GM19193 (cell line): ENCODE results near the gene IDE.

Experiments
- POLR2A ChIP-seq: IDR thresholded peaks from 4 replicates; pipeline ENCODE4 v1.6.1; 2011; ENCODE audit not compliant: insufficient read depth, insufficient read length; ENCODE audit errors: extremely low read depth

The IDE gene

DNA sequence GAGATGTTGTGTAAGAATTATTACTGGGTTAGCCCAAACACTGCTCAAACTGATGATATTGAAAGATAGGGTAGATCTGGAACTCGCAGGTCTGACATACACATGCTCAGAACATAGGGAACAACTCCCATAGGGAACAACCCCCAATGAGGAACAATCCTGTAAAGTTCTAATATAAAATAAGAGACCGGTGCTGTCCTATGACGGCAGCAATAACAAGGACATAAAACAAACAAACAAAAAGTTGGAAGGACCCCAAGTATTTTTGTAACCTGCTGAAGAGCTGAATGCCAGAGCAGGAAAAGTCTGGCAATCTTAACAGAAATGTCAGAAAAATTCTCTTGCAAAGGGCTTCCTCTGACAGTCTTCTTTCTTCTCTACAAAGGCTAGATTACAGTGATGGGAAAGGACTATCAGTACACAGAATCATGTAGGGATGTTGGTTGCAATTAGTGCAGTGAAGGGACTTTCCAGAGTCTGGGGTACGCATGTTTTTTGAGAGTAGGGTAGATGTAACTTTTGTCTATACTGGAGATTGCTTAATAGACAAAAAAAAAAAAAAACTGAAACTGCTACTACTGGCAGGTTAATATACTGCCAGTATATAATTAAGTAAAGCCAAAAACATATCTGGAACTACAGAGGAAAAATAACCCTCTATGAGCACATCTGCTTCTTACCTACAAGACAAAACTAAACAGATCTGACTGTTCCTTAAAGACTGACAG, 35.5 kb downstream of the IDE start:
- TF ChIP-seq POLR2A: no peak

DNA sequence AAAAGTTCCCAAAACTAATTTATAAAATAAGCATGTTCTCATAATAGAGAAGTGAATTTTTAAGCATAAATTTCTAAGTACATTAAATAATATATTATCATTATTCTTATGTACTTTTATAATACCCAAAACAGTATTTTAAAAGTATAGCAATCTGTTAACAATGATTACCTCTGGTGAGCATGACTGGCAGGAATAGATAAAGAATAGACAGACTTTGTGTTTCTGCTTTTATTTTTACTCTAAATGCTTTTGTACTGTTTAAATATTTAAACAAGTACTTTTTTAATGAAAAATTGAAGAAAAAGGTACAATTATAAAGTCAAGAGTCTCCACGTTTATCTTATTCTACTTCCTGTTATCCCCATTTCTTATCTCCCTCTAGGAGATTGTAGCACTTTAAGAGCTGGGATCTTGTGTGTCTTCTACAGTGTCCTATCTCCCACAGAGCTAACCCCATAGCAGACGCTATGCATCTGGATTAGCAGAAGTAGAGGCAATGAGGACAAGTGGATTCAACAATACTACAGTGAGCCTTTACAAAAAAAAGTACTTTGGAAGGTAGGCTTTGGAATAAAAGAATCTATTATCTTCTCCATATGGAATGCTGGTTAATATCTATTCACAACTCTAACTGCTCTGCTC, 42.9 kb downstream of the IDE start:
- no peak for TF ChIP-seq POLR2A

GRCh38 chr10:92530421-92530820, 43.5 kb downstream of the IDE start:
- no peak for TF ChIP-seq POLR2A

- TF ChIP-seq POLR2A: no peak
Measured at GRCh38 chr10:92527716-92528115, 46.2 kb downstream of the IDE start.

DNA sequence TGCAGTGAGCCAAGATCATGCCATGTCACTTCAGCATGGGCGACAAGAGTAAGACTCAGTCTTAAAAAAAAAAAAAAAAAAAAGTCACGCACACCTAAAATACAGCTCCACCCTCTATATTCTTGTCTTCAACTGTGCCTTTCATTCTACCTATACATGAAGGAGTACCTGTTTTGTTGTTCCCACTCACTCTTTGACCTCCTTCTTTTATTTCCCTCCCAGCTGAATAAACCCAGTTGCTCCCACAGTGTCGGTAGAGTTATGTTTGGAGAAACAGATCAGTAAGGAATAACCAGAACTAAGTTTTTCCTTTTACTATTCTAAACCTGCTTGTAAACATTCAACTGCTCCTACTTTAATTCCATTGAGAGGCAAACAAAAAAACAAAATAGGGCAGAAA, 50.3 kb downstream of the IDE start:
- TF ChIP-seq POLR2A: no peak

DNA sequence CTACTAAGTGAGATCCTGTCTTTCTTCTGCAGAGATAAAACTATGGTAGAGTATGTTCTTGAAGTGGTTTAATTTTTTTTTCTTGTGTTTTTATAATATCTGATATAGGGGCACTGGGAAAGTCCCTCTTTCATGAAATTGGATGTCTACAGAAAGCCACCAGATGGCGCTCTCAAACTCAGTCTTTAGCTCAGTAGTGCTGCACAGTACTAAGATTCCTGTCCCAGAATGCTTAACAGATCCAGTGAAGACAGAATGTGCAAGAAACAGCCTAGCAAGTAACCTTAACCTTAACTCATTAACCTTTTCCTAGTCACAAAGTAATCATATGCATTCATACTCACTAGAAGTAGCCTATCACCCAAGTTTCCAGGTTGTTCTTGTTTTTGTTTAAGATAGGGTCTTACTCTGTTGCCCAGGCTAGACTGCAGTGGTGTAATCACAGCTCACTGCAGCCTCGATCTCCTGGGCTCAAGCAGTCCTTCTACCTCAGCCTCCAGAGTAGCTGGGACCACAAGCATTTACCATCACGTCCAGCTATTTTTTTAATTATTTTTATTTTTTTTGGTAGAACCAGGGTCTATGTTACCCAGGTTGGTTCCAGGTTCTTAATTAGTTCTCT, 56.7 kb downstream of the IDE start:
- no peak for TF ChIP-seq POLR2A

DNA sequence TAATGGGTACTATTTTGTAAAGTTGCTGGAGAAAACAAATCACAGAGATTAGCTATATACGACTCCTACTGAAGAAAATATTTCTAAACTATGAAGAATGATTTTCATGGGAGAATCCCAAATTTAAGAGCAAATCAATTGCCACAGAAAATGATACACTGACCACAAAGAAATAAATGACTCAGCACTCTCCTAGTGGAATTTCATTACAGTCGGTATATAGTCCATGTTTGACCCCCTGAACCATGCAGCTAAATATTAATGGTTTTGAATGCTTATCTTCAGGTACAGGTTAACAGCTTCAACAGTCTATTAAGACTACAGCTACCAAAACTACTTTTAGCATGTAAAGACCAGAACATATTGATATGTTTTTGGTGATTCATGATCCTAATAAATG, 65.0 kb downstream of the IDE start:
- TF ChIP-seq POLR2A: no peak

- no peak for TF ChIP-seq POLR2A
Measured at GRCh38 chr10:92506336-92506735, 67.6 kb downstream of the IDE start.

- TF ChIP-seq POLR2A: no peak
Measured at GRCh38 chr10:92505044-92505443, 68.8 kb downstream of the IDE start.

GRCh38 chr10:92502296-92502808, 71.5 kb downstream of the IDE start:
- no peak for TF ChIP-seq POLR2A

DNA sequence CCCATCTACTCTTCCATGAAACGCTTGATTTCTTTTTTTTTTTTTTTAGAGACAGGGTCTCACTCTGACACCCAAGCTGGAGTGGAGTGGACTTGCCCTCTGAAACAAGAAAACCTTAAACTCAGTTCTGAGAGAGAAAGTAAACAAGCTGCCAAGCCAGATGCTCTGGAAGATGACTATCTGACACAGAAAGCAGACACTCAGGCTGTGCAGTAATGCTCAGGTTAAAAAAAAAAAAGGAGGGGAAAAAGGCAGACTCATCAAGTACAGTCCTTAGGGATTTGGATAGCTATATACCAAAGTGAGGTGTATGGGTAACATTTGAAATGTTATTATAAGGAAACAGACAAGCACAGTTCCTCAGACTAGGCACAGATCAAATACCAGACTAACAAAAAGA, 80.5 kb downstream of the IDE start:
- TF ChIP-seq POLR2A: no peak

DNA sequence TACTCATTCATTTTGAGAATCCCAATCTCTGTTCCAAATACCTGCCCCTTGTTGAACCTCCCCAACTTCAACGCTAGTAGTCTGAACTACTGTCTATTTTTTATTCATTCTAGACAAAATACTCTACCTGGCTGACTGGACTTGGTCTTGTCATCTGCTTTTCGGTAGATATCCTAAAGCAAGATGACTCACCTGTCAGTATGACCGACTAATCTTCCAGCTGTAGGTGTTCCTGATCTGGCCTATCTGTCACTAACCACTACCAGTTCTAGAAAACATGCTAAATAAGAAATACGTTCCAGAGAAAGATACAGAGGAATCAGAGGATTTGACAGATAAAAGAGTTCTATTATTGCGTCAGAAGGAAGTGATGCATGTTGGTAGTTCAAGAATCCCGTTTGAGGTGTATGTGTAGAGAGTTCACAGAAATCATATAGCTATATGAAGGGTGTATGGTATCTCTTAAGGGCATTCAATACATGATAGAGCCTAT, 81.1 kb downstream of the IDE start:
- no peak for TF ChIP-seq POLR2A

DNA sequence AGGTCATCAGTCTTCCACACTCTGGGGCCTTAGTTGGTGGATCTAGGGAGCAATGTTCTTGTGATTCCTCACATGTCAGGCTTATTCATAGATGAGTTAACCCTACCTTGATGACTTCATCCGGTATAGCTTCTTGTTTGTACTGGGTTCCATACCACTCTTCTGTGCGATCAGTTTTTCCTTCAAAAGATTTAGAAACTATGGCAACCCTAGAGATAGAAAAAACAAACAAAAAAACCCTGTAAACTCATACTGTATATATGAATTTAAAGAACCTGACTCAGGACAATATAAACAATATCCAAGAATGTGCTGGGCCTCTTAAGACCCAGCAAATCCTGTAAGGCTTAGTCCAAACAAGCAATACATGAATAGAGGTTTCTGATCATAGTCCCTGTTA, 83.5 kb downstream of the IDE start:
- no peak for TF ChIP-seq POLR2A

DNA sequence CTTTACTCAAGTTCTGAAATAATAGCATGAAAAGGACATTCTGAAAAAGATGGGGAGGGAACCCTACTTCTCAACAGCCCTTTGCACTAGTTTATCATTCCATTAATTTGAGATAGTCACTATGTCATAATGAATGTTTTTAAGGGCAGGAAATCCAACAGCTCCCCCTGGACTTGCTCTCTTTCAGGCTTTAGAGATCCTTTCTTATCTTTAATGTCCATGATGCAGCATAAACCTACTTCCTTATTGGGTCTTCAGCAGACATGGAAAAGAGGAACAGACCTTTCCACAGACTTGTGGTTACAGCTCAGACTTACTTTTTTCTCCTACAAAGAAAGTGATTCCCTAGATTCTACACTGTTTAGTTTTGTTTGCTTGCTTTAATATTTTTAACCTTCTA, 87.3 kb downstream of the IDE start:
- no peak for TF ChIP-seq POLR2A

GRCh38 chr10:92483539-92483938, 90.4 kb downstream of the IDE start:
- no peak for TF ChIP-seq POLR2A

- TF ChIP-seq POLR2A: no peak
Measured at GRCh38 chr10:92480413-92480812, 93.5 kb downstream of the IDE start.

DNA sequence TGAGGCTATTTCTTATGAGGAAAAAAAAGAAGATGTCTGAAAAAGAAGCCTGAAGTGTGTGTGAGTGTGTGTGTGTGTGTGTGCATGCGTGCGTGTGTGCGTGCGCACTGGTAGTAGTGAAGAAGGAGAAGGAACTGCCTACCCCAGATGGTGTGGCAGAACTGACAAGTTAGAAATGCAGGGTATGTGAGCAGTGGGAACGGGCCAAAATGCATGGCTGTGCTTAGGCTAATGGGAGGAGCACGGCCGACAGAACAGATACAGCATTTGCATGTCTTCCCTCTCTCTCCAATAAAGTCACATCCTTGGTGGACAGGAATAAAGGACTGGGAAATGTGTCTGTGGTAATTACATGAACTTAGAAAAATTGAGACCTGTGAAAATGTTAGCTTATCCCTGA, 94.3 kb downstream of the IDE start:
- TF ChIP-seq POLR2A: no peak

DNA sequence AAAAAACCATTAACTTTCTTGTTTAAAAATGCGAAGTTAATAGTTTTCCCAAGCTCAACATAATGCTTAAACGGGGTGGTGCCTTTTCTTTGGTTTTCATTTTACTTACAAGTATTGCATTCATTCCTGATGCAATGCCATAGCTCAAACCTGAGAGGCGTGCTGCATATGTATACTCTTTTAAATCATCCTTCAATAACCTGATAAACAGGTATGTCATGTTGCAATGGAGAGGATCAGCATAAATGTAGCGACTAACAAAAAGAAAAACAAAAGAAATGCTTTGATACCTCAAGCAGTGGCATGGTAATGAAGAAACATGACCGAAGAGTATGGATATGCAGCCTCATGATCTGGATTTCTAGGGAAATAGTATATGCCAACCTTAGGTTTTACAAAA, 95.4 kb downstream of the IDE start:
- TF ChIP-seq POLR2A: no peak
